Measurements from ENCODE around the gene PDLIM5. TPM values are rescaled to one million over a fixed set of nuclear protein-coding genes. Genes with fewer than 3 reads are reported as not detected.
A peak's percentile ranks its signal among the peaks of the same experiment; 100 is the strongest.

The PDLIM5 gene
- total and polyA plus RNA-seq, 2 of the 8 experiments (the other 6 are each of a cell fraction or from before 2014, with no cell fraction given): 37.3 to 62.1 TPM

- peak overlapping the region; percentile 83; the same call in 1 of the 2 replicates for H2AK5ac ChIP-seq (ENCODE audit: low read depth, low read length)
- DNase-seq (ENCODE audit: low read depth in 1 of 2, low spot score in 2 of 2): no peak
Measured at GRCh38 chr4:94575652-94576051, 123.9 kb downstream of the PDLIM5 start.

More at GRCh38 chr4:94575652-94576051, 123.9 kb downstream of the PDLIM5 start:
- Histone ChIP-seq H2BK120ac (replicated peaks; ENCODE audit: low read depth, low read length) (no peak overlapping the region), H2BK15ac (ENCODE audit: low read length) (no peak overlapping the region), H3K79me1 (ENCODE audit: low read depth, low read length) (no peaks in the 10 kb centered on the region), H3K4me2 (ENCODE audit: insufficient read depth in 1 of 2, low read depth in 2 of 2, low read length in 2 of 2) (0 out of 4 replicates have a peak overlapping the region, but pooled peaks of 1 of the 2 experiments have one; percentile 30), H3K4me1 (replicated peaks in 1 of 4; ENCODE audit: control insufficient read depth in 3 of 4, insufficient read depth in 4 of 4, low read length in 3 of 4) (peaks cover 0 to 7% (median 4%) of the 10 kb centered on the region in 4 experiments; a peak in 4 of 7 replicates), H2AFZ (ENCODE audit: low read length) (no peak overlapping the region), H3K18ac (ENCODE audit: extremely low read depth, low read length) (peak overlapping the region; percentile 2; the same call in 1 of the 2 replicates), H3K9ac (replicated peaks in 1 of 4; ENCODE audit: extremely low read depth in 1 of 4, low read depth in 3 of 4, low read length in 3 of 4) (no peak overlapping the region), H3K14ac (ENCODE audit: insufficient read length) (no peak overlapping the region), H3K79me2 (ENCODE audit: control insufficient read depth in 1 of 2, insufficient read depth in 2 of 2, low read length in 2 of 2) (no peaks in the 10 kb centered on the region; a peak in 1 of 4 replicates), H4K91ac (replicated peaks; ENCODE audit: insufficient read length, low read length) (peak overlapping the region; percentile 13), H3K4ac (replicated peaks; ENCODE audit: insufficient read length, low read depth, low read length) (no peak overlapping the region), H4K8ac (ENCODE audit: extremely low read depth, insufficient read depth, low read length) (peak overlapping the region; percentile 63; the same call in 1 of the 2 replicates), H3K23me2 (ENCODE audit: low read depth, low read length) (no peaks in the 10 kb centered on the region), H3K4me3 (ENCODE audit: extremely low read depth in 1 of 4, insufficient read depth in 2 of 4, low read depth in 3 of 4, low read length in 4 of 4) (no peak overlapping the region), H3K27me3 (replicated peaks in 1 of 4; ENCODE audit: control insufficient read depth in 3 of 4, extremely low read depth in 1 of 4, insufficient read depth in 3 of 4, low read length in 3 of 4) (no peaks in the 10 kb centered on the region), H3K36me3 (ENCODE audit: control insufficient read depth in 2 of 4, insufficient read depth in 4 of 4, low read length in 3 of 4) (no peaks in the 10 kb centered on the region), H4K20me1 (replicated peaks in 1 of 2; ENCODE audit: control insufficient read depth in 1 of 2, insufficient read depth in 2 of 2, low read length in 2 of 2) (no peaks in the 10 kb centered on the region), H3K23ac (ENCODE audit: insufficient read length) (no peak overlapping the region), H3K9me3 (ENCODE audit: insufficient read depth in 2 of 2, low read depth in 1 of 2, low read length in 1 of 2) (no peaks in the 10 kb centered on the region), H2BK12ac (ENCODE audit: low read depth, low read length) (peak overlapping the region; percentile 68; the same call in 1 of the 2 replicates), H2BK5ac (ENCODE audit: low read depth, low read length) (no peak overlapping the region), H3K56ac (replicated peaks; ENCODE audit: insufficient read length, low read depth, low read length) (no peak overlapping the region), H3K27ac (ENCODE audit: low read depth, low read length) (0 out of 2 replicates have a peak overlapping the region, but pooled peaks have one; percentile 14), H2BK20ac (ENCODE audit: low read length) (no peak overlapping the region), H4K5ac (ENCODE audit: insufficient read length, low read depth, low read length) (no peak overlapping the region)
- POLR2A ChIA-PET (ENCODE audit: partially characterized antibody): no interaction called here
- WGBS, 2 experiments (ENCODE audit: extremely low coverage in 1 of 2, insufficient coverage in 1 of 2, insufficient read length in 1 of 2, insufficient replicate concordance in 2 of 2, low coverage in 1 of 2, low lambda C conversion rate in 2 of 2, missing lambda C conversion rate in 1 of 2): 92% methylated on average over 10 of the region's 10 CpGs; no CpG with 5 or more reads in 1 of the 2 experiments
- CTCF ChIA-PET (ENCODE audit: partially characterized antibody): interaction anchor here (1.1 kb wide), 1 partner anchor 167 kb away, joined by 5 read pairs; no protein-coding TSS in a partner anchor
- TF ChIP-seq HDAC6 (IDR thresholded peaks at IDR 0.05; ENCODE audit: low read depth, low read length): no peak
- TF ChIP-seq RNF2 (IDR thresholded peaks at IDR 0.05; ENCODE audit: borderline replicate concordance, low read depth, low read length, missing control alignments, poor library complexity, severe bottlenecking): no peak
- no peak for TF ChIP-seq PHF8 (conservative IDR thresholded peaks at IDR 0.05; ENCODE audit: low read depth, low read length)
- TF ChIP-seq TEAD4 (IDR thresholded peaks at IDR 0.05; ENCODE audit: low read depth, low read length): no peak
- no peak for TF ChIP-seq ATF3 (IDR thresholded peaks at IDR 0.05; ENCODE audit: insufficient read depth, low read depth, low read length)
- no peak for FAIRE-seq

Data from H1 (cell line).